Chondrocyte (in vitro differentiated cells): ENCODE measurements around the gene CNKSR1. TPM values are rescaled to one million over a fixed set of nuclear protein-coding genes. Genes with fewer than 3 reads are reported as not detected.

Experiments
- DNase-seq: peaks from one replicate; pipeline ENCODE4 v3.0.0; 2021; ENCODE audit warnings: mixed read lengths, low spot score
- H3K27ac Mint-ChIP-seq: one replicate; pipeline ENCODE4 v1.8.0; 2021; ENCODE audit warnings: mild to moderate bottlenecking, moderate library complexity, mixed read lengths; ENCODE audit not compliant: unreplicated experiment
- H3K27me3 Mint-ChIP-seq: 2 replicates; pipeline ENCODE4 v1.8.0; 2021; ENCODE audit warnings: low read depth, mixed read lengths
- H3K36me3 Mint-ChIP-seq: 2 replicates; pipeline ENCODE4 v1.8.0; 2021; ENCODE audit warnings: low read depth, mixed read lengths
- H3K4me1 Mint-ChIP-seq: 2 replicates; pipeline ENCODE4 v1.8.0; 2021; ENCODE audit warnings: low read depth, mild to moderate bottlenecking, mixed read lengths
- H3K4me3 Mint-ChIP-seq: one replicate; pipeline ENCODE4 v1.8.0; 2021; ENCODE audit warnings: mild to moderate bottlenecking, moderate library complexity, mixed read lengths; ENCODE audit not compliant: unreplicated experiment
- H3K9me3 Mint-ChIP-seq: 2 replicates; pipeline ENCODE4 v1.8.0; 2021; ENCODE audit warnings: low read depth, mixed read lengths
- total RNA-seq: library from RNA; stranded (reverse); gene quantifications from 3 replicates; pipeline ENCODE4 v1.2.1, GENCODE V29; 2021
- TF ChIP-seq, protein P1 (sequence below): fragments of 200-600 bp; sonication (generic); IDR thresholded peaks from 2 replicates; pipeline ENCODE4 v1.5.0; 2021; ENCODE audit warnings: antibody characterized with exemption, mild to moderate bottlenecking, moderate library complexity

Gene CNKSR1
- total RNA-seq, 1 donor from 2014 or later, result 0.80 TPM

DNA sequence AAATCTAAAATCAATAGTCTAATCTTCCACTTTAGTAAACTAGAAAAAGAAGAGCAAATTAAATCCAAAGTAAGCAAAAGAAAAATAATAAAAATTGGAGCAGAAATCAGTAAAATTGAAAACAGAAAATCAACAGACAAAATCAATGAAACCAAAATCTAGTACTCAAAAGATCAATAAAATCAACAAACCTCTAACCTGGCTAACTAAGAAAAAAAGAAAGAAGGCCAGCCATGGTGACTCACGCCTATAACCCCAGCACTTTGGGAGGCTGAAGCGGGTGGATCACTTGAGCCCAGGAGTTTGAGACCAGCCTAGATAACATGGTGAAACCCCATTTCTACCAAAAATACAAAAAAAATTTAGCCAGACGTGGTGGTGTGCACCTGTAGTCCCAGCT lies 42.8 kb upstream of the CNKSR1 start:
- TF ChIP-seq, protein P1, sequence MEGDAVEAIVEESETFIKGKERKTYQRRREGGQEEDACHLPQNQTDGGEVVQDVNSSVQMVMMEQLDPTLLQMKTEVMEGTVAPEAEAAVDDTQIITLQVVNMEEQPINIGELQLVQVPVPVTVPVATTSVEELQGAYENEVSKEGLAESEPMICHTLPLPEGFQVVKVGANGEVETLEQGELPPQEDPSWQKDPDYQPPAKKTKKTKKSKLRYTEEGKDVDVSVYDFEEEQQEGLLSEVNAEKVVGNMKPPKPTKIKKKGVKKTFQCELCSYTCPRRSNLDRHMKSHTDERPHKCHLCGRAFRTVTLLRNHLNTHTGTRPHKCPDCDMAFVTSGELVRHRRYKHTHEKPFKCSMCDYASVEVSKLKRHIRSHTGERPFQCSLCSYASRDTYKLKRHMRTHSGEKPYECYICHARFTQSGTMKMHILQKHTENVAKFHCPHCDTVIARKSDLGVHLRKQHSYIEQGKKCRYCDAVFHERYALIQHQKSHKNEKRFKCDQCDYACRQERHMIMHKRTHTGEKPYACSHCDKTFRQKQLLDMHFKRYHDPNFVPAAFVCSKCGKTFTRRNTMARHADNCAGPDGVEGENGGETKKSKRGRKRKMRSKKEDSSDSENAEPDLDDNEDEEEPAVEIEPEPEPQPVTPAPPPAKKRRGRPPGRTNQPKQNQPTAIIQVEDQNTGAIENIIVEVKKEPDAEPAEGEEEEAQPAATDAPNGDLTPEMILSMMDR, result no peak
- Mint-ChIP-seq H3K9me3 (peaks cover 9% of the 10 kb centered on the region), H3K4me1 (no peaks in the 10 kb centered on the region), H3K4me3 (no peak overlapping the region), H3K27ac (no peak overlapping the region), H3K36me3 (no peaks in the 10 kb centered on the region), H3K27me3 (no peaks in the 10 kb centered on the region)
- no peak for DNase-seq

DNA sequence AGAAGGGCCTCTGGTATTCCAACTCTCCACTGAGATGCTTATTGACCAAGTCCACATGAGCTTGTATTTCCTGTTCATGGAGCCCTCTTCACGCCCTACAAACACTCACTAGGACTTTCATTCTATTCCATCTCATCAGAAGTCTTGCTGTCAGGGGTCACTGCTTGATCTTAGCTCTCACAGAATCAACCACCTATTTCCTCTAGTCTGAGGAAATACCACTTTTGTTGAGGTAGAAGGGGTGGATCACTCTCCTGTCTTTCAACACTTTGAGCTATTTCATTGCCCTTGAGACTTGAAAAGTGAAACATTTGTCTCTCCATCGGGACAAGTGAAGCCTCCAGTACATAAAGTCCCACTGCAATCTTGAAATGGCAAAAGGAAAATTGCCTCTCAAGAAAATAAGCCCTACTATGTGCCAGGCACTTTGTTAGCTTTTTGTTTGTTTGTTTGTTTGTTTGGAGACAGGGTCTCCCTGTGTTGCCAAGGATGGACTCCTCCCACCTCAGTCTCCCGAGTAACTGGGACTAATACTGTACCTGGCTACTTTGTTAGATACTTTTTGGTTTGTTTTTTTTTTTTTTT lies 38.2 kb upstream of the CNKSR1 start:
- DNase-seq, result no peak
- Mint-ChIP-seq H3K27ac (no peak overlapping the region), H3K4me1 (no peaks in the 10 kb centered on the region), H3K9me3 (peaks cover 9% of the 10 kb centered on the region), H3K4me3 (no peak overlapping the region), H3K36me3 (no peaks in the 10 kb centered on the region), H3K27me3 (peaks cover 2% of the 10 kb centered on the region)
- TF ChIP-seq, protein P1, result no peak

- H3K36me3 Mint-ChIP-seq, result no peaks in the 10 kb centered on the region
- peak; percentile 25 for DNase-seq
- TF ChIP-seq, protein P1, result peak; percentile 27
- no peaks in the 10 kb centered on the region for H3K9me3 Mint-ChIP-seq
- peaks cover 2% of the 10 kb centered on the region for H3K27me3 Mint-ChIP-seq
- no peak overlapping the region for H3K4me3 Mint-ChIP-seq
- H3K4me1 Mint-ChIP-seq, result no peaks in the 10 kb centered on the region
- H3K27ac Mint-ChIP-seq, result no peak overlapping the region
Observed at GRCh38 chr1:26142159-26142558, 35.1 kb upstream of the CNKSR1 start.

GRCh38 chr1:26145041-26145959 lies 32.0 kb upstream of the CNKSR1 start:
- Mint-ChIP-seq H3K4me1 (no peaks in the 10 kb centered on the region), H3K27ac (no peak overlapping the region), H3K36me3 (no peaks in the 10 kb centered on the region), H3K4me3 (no peak overlapping the region), H3K27me3 (peaks cover 4% of the 10 kb centered on the region), H3K9me3 (no peaks in the 10 kb centered on the region)
- no peak for DNase-seq
- TF ChIP-seq, protein P1, result peak; percentile 91

GRCh38 chr1:26145960-26146294 lies 31.4 kb upstream of the CNKSR1 start:
- Mint-ChIP-seq H3K4me1 (no peaks in the 10 kb centered on the region), H3K9me3 (no peaks in the 10 kb centered on the region), H3K36me3 (no peaks in the 10 kb centered on the region), H3K27me3 (peaks cover 4% of the 10 kb centered on the region), H3K27ac (no peak overlapping the region), H3K4me3 (no peak overlapping the region)
- peak; percentile 29 for DNase-seq
- TF ChIP-seq, protein P1, result no peak
